Measurements from ENCODE around the gene LYZL1. TPM values are rescaled to one million over a fixed set of nuclear protein-coding genes. Genes with fewer than 3 reads are reported as not detected.

LYZL1 gene
- total RNA-seq, 6 experiments from 2014 or later = not detected

DNA sequence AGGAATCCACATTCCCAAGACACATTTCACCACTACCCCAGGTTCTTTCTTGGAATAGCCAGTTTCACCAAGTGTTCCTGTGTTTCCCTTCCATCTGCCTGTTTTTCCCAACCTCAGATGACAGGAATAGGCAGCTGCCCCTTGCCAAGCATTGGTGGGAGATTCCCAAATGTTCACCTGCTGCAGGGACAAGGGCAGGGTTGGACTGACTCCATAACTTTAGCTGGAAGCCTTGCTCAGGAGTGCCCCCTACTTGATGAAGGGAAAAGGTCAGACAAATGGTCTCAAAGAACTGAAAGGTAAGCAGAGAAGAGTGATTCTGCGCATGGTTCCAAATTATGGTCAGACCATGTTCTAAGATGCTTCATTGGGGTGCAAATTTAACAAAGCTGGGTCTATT, 45.1 kb upstream of the LYZL1 start:
- intact Hi-C loops (cut with DNase I) = no loop called here
- WGBS (ENCODE audit: insufficient coverage, low coverage, low lambda C conversion rate, missing lambda C conversion rate) = 100% methylated on average over 1 of the region's 1 CpG
- DNase-seq = no peak
- Histone ChIP-seq H3K4me3 (no peak overlapping the region), H3K27me3 (no peaks in the 10 kb centered on the region), H3K36me3 (no peaks in the 10 kb centered on the region), H3K4me1 (no peaks in the 10 kb centered on the region), H3K9me3 (no peaks in the 10 kb centered on the region), H3K27ac (no peak overlapping the region)
- TF ChIP-seq, protein P1, sequence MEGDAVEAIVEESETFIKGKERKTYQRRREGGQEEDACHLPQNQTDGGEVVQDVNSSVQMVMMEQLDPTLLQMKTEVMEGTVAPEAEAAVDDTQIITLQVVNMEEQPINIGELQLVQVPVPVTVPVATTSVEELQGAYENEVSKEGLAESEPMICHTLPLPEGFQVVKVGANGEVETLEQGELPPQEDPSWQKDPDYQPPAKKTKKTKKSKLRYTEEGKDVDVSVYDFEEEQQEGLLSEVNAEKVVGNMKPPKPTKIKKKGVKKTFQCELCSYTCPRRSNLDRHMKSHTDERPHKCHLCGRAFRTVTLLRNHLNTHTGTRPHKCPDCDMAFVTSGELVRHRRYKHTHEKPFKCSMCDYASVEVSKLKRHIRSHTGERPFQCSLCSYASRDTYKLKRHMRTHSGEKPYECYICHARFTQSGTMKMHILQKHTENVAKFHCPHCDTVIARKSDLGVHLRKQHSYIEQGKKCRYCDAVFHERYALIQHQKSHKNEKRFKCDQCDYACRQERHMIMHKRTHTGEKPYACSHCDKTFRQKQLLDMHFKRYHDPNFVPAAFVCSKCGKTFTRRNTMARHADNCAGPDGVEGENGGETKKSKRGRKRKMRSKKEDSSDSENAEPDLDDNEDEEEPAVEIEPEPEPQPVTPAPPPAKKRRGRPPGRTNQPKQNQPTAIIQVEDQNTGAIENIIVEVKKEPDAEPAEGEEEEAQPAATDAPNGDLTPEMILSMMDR (IDR thresholded peaks at IDR 0.05) = peak in 3 of 4 donors; percentile 13 to 42 (median 30)
- no peak for TF ChIP-seq POLR2A (IDR thresholded peaks at IDR 0.05)
- ATAC-seq = peak in 1 of 4 donors; percentile 30

DNA sequence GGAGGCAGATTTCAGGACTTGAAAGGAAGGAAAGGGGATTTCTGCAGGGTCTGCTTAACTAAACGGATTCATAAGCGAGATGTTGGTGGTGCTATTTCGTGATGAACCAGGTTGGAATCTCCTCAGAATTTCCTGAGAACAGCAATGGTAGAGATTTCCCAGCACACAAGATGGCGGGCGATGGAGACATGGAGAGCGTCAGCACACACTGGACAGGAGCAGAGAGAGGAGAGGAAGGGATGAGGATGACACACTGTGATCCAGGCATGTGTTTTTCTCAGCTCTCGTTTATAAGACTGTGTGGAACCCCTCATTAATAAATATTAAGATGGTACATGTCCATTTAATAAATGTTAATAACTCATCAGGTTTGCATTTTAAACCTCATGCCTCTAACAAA, 43.9 kb upstream of the LYZL1 start:
- no peaks in the 10 kb centered on the region for H3K9me3 ChIP-seq
- TF ChIP-seq, protein P1 (IDR thresholded peaks at IDR 0.05) = no peak
- no peak for TF ChIP-seq POLR2A (IDR thresholded peaks at IDR 0.05)
- intact Hi-C loops (cut with DNase I) = no loop called here
- H3K27ac ChIP-seq = no peak overlapping the region
- ATAC-seq (no peak), DNase-seq (no peak)
- H3K4me3 ChIP-seq = no peak overlapping the region
- H3K27me3 ChIP-seq = no peaks in the 10 kb centered on the region
- H3K36me3 ChIP-seq = no peaks in the 10 kb centered on the region
- no peaks in the 10 kb centered on the region for H3K4me1 ChIP-seq
- WGBS (ENCODE audit: insufficient coverage, low coverage, low lambda C conversion rate, missing lambda C conversion rate) = 79% methylated on average over 5 of the region's 7 CpGs

DNA sequence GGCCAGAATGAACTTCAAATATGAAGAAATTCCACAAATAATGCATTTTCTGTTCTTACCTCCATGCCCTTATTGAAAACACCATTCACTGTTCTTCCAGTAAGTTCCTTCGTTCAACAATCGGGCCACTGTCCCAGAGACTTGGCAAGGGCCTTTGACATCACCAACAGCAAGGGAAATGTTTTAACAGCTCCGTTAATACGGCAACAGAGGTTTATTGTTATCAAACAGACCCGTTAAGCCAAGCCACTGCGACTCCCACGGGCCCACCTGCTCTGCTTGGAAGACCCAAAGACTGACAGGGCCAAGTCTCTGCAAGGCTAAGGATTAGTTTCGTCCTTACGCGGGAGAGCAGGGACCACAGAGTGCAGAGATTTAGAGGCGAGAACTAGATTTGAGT, 43.4 kb upstream of the LYZL1 start:
- no peak overlapping the region for H3K27ac ChIP-seq
- no peaks in the 10 kb centered on the region for H3K9me3 ChIP-seq
- no peaks in the 10 kb centered on the region for H3K4me1 ChIP-seq
- 83% methylated on average over 11 of the region's 11 CpGs for WGBS (ENCODE audit: insufficient coverage, low coverage, low lambda C conversion rate, missing lambda C conversion rate)
- H3K4me3 ChIP-seq = no peak overlapping the region
- H3K27me3 ChIP-seq = no peaks in the 10 kb centered on the region
- intact Hi-C loops (cut with DNase I) = no loop called here
- no peak for ATAC-seq
- no peaks in the 10 kb centered on the region for H3K36me3 ChIP-seq
- TF ChIP-seq, protein P1 (IDR thresholded peaks at IDR 0.05) = no peak
- TF ChIP-seq POLR2A (IDR thresholded peaks at IDR 0.05) = no peak
- no peak for DNase-seq

DNA sequence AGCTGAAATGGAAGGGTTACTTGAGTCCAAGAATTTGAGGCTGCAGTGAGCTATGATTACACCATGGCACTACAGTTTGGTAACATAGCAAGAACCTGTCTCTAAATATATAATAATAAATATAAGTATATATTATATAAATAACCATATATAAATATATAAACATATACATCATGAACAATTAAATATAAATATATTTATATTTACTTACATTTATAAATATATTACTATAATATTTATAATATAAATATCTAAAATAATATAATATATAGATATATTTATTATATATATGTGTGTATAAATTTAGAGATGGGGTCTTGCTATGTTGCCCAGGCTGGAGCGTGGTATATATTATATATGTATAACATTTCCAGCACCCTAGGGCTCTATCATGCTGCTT, 42.4 kb upstream of the LYZL1 start:
- ATAC-seq (no peak), DNase-seq (no peak)
- intact Hi-C loops (cut with DNase I) = no loop called here
- Histone ChIP-seq H3K27me3 (no peaks in the 10 kb centered on the region), H3K4me3 (no peak overlapping the region), H3K36me3 (no peaks in the 10 kb centered on the region), H3K4me1 (no peaks in the 10 kb centered on the region), H3K9me3 (no peaks in the 10 kb centered on the region), H3K27ac (no peak overlapping the region)
- 79% methylated on average over 1 of the region's 1 CpG for WGBS (ENCODE audit: insufficient coverage, low coverage, low lambda C conversion rate, missing lambda C conversion rate)
- no peak for TF ChIP-seq POLR2A (IDR thresholded peaks at IDR 0.05)
- TF ChIP-seq, protein P1 (IDR thresholded peaks at IDR 0.05) = no peak

DNA sequence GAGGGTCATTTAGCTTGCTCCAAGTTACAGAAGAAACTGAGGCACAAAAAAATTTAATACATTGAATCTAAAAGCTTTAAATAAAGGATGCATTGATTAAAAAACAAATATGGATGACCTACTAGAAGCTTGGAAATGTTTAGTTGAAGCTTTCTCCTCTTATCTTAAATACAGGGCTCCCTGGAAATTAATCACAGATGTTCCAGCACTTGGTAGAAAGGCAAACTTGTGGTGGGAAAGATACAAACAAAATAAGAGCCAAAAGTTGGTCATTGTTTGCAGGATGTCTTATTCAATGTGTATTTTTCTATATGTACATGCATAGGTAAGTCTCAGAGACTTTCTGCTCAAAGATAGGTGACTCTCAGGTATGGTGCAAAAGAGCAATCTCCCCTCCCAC, 40.7 kb upstream of the LYZL1 start:
- Histone ChIP-seq H3K4me1 (no peaks in the 10 kb centered on the region), H3K27ac (no peak overlapping the region), H3K4me3 (no peak overlapping the region), H3K9me3 (no peaks in the 10 kb centered on the region), H3K27me3 (no peaks in the 10 kb centered on the region), H3K36me3 (no peaks in the 10 kb centered on the region)
- DNase-seq (no peak), ATAC-seq (no peak)
- intact Hi-C loops (cut with DNase I) = no loop called here
- TF ChIP-seq, protein P1 (IDR thresholded peaks at IDR 0.05) = no peak
- TF ChIP-seq POLR2A (IDR thresholded peaks at IDR 0.05) = no peak

Data from right lobe of liver (tissue), 6 donors.